GM19023 (cell line): ENCODE measurements around the gene FOXP1.
"Not testable (repeated sequence)": the region's sequence is repeated elsewhere in the genome, so short reads cannot be mapped to it uniquely, and the experiment has no call there.

ENCODE experiments used
- ATAC-seq: cut with Tn5 transposase; IDR thresholded peaks from one replicate; pipeline ENCODE4 v1.9.1; 2021; ENCODE audit warnings: mild to moderate bottlenecking, moderate library complexity; ENCODE audit not compliant: unreplicated experiment

The FOXP1 gene

GRCh38 chr3:71533588-71533987 lies 49.9 kb downstream of the FOXP1 start:
- no peak for ATAC-seq

DNA sequence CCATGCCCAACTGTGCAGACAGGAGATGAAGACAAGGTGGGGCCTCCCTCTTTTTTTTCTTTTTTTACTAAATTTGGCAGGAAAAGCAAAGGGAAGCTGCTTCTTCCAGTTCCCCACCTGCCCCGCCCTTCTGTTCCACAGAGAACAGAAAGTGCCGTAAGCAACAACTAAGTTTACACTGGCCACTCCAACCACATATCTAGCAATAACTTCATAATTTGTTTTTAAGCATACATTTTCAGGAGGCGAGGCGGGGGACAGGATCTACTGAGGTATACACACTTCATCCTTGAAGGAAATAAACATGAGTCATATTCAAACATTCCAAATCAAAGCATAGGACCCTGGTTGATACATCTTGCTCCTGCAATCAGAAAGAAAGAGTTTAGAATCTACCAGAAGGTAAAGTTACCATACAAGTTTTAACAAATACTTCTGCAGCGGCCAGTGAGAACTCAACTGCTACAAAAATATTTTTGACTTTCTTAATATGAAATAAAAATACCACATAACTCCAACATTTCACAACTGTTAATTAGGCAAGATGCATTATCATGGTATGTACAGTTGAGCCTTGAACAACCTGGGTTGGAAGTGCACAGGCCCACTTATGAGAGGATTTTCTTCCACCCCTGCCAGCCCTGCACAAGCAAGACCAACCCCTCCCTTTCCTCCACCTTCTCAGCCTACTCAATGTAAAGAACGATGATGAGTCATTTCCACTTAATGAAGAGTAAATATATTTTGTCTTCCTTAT lies 50.7 kb downstream of the FOXP1 start:
- ATAC-seq: no peak

- no peak for ATAC-seq
These were observed 52.5 kb downstream of the FOXP1 start for GRCh38 chr3:71530903-71531530.

- ATAC-seq: no peak
These were observed 54.7 kb downstream of the FOXP1 start for GRCh38 chr3:71528816-71529215.

DNA sequence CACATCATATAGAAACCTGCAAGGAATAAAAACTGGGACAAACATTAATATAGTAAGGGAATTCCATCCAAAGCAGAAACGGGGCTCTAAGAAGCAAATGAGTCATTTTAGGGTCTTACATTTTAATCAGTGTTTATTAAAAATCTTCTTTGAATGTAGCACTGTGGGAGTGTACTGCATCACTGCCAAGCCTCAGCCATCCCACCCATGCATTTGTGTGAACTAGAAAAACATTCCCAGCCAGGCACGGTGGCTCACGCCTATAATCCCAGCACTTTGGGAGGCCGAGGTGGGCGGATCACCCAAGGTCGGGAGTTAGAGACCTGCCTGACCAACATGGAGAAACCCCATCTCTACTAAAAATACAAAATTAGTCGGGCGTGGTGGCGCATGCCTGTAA lies 57.1 kb downstream of the FOXP1 start:
- not testable (repeated sequence) for ATAC-seq

- ATAC-seq: no peak
These were observed 58.1 kb downstream of the FOXP1 start for GRCh38 chr3:71525391-71525790.

- no peak for ATAC-seq
These were observed 58.9 kb downstream of the FOXP1 start for GRCh38 chr3:71524672-71525071.

GRCh38 chr3:71523628-71524027 lies 59.9 kb downstream of the FOXP1 start:
- ATAC-seq: no peak

GRCh38 chr3:71521940-71522876 lies 61.3 kb downstream of the FOXP1 start:
- no peak for ATAC-seq

GRCh38 chr3:71521021-71521352 lies 62.5 kb downstream of the FOXP1 start:
- ATAC-seq: no peak

- no peak for ATAC-seq
These were observed 63.1 kb downstream of the FOXP1 start for GRCh38 chr3:71520161-71521020.

DNA sequence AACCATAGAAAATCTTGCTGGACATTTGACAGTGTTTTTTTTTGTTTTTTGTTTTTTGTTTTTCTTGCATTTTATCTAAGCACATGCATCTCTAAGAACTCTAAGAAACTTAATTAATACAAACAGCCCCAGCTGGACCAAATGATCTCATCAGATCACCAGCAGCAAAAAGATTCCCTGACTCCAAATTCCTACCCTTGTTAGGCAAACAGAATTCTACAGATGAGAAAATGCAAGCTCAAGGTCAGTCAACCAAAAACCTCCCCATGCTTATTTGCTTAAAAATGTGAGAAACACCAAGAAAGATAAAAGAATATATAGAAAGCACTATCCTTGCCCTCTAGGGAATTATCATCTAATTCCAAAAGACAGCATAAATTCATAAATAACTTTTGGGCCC lies 65.4 kb downstream of the FOXP1 start:
- no peak for ATAC-seq

DNA sequence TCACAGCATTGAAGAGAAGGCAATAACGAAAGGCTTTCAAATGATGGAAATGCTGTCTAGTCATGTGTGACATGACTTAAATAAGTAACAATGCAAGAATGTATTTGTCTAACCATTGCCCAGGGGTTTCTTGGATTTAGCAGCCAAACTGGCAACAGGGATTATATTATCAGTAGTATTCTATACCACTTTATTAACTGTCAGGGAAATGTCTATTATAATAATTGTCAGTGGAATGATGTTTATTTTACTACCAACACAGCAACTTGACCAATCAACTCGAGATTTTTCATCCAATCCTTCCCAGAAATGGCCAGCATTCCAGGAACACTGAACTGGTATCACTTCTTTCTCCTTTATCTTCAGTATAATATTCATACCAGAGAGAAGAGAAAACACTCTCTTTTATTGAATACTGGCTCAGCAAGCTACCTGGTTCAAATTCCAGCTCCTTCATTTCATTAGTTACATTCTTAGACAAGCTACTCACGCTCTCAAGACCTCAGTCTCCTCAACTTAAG lies 66.2 kb downstream of the FOXP1 start:
- ATAC-seq: no peak

GRCh38 chr3:71515636-71516365 lies 67.7 kb downstream of the FOXP1 start:
- no peak for ATAC-seq

- ATAC-seq: no peak
These were observed 68.9 kb downstream of the FOXP1 start for GRCh38 chr3:71514621-71515020.

DNA sequence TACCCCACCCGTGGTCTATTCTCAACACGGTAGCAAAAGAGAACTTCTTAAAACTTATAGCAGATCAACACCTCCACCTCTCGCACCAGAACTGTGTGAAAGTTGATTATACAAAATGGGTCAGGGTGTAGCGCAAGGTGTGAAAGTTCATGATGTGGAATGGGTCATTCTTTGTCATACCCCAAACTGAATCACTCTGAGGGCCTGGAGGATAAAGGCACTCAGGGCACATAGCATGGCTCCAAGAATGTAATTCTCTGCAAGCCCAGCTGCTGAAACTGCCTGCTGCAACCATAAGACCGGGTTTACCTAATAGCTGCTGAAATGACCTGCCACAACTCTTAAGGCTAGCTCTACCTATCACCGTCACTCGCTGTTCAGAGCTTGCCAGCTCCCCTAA lies 70.0 kb downstream of the FOXP1 start:
- no peak for ATAC-seq

DNA sequence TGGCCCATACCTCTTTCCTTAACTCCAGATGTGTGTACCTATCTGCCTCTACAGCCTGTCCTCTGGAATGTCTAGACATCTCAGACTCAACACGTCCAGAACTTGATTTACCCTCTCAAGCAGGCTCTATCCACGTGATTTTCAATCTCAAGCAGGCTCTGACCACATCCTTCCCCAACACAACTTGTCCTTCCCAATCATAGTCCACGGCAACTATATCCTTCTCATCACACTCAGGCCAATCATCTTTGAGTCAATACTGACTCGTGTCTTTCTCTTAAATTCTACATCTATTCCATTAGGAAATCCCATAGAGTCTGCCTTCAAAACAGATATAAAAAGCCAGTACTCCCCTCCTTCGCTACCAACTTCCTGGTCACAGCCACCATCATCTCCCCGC lies 70.4 kb downstream of the FOXP1 start:
- no peak for ATAC-seq

GRCh38 chr3:71512544-71512943 lies 71.0 kb downstream of the FOXP1 start:
- ATAC-seq: no peak

DNA sequence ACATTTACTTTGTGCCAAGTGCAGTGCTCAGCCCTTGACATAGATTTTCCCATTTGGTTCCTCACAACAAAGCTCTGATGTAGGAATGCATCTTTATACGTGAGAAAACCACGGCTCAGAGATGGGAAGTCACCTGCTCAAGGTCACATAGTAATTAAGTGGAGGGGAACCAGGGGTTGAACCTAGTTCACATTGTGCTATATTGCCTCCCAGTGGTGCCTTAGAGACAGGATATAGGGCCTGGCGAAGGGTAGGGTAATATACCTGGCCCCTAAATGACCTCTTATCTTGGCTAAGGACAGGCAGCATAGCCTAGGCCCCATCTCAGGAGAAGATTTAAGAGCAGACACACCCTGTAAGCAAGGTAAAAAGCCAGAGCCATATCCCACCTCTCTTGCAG lies 71.5 kb downstream of the FOXP1 start:
- ATAC-seq: peak; percentile 67

GRCh38 chr3:71511446-71511845 lies 72.1 kb downstream of the FOXP1 start:
- ATAC-seq: no peak
